LoVo (cell line): Measurements from ENCODE around the gene COQ10B.
"Not testable (repeated sequence)": the region's sequence is repeated elsewhere in the genome, so short reads cannot be mapped to it uniquely, and the experiment has no call there.

ENCODE experiments used
- DNase-seq: peaks from one replicate; pipeline ENCODE4 v3.0.0-alpha.2; 2016; ENCODE audit warnings: low spot score

Gene COQ10B

DNA sequence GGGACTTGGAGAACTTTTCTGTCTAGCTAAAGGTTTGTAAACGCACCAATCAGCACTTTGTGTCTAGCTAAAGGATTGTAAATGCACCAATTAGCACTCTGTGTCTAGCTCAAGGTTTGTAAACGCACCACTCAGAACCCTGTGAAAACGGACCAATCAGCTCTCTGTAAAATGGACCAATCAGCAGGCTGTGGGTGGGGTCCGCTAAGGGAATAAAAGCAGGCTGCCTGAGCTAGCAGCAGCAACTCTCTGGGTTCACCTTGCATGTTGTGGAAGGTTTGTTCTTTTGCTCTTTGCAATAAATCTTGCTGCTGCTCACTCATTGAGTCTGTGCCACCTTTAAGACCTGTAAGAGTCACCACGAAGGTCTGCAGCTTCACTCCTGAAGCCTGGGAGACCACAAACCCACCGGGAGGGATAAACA is 2.4 kb upstream of the COQ10B start:
- not testable (repeated sequence) for DNase-seq

DNA sequence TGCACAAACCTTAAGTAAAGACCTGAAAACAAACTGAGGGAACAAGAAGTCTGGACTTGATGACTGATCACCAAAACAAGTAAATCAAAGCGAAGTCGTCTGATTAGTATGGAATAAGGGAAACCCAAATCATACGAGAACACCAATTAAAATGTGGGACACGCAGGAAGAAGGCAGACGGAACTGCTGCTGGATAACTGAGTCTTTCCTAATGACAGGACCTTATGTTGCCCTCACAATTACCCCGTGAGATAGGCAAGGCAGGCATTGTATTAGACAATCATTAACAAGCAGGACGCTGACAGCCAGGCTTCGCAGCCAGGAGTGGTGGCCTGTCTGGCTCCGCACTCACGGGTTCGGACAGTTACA is 614 bp upstream of the COQ10B start:
- DNase-seq: no peak

DNA sequence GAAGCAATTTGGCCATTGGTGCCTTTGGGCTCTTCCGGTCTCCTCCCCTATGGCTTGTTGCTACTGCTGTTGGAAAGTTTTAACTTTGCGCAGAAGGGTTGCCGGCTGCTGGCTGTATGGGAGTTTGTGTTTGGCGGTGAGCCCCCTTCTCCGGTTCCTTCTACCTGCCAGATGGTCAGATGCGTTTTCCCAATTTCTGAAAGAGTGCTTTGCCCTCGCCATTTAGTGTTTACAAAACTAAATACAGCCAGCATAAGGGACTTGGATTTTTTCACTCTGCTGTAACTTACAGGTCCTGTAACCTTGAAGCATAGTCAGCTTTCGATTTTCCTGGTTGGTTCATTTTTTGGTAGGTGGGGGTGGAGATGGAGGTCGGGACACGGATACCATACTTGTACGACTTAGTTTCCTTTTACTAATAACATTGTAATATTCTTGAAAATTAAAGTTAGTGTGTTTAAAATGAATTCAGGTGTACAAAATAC is 604 bp downstream of the COQ10B start:
- peak; percentile 88 for DNase-seq

DNA sequence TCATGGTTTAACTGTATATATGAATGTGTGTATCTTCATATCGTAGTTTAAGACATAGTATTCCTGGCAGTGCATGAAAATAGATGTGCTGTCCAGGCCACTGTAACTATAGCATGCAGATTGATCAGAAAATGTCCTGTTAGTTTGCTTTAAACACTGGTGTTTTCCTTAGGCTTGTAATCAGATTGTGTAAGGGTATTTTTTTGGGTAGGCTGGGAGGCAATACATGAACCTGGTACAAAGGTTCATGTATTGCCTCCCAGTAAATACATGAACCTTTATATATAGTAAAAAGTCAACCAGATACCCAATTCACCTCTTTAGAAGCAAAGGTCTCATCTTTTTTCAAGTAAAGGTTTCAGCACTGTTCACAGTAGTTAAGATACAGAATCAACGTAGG is 1.6 kb downstream of the COQ10B start:
- no peak for DNase-seq

DNA sequence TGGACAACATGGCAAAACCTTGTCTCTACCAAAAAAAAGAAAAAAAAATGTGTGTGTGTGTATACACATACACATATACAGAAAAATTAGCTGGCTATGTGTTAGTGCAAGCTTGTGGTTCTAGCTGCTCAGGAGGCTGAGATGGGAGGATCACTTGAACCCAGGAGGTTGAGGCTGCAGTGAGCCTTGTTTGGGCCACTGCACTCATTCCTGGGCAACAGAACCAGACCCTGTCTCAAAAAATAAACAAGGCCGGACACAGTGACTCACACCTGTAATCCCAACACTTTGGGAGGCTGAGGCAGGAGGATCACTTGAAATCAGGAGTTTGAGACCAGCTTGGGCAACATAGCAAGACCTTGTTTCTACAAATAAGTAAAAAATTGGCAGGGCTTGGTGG is 2.1 kb downstream of the COQ10B start:
- no peak for DNase-seq

DNA sequence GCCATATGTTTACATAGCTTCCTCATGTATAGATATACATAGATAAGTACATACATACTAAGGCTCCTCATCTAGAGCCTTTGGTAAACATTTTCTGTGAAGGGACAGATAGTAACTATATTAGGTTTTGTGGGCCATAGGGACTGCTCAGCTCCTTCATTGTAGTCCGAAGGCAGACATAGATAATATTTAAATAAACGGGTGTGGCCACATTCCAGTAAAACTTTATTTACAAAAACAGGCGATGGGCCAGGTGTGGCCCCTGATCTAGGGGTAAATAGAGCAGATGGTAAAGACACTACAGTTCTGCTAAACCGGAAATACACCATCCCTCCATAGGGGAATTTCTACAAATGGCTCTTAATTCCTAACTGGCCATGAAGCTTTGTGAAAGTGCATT is 7.3 kb downstream of the COQ10B start:
- peak; percentile 46 for DNase-seq

DNA sequence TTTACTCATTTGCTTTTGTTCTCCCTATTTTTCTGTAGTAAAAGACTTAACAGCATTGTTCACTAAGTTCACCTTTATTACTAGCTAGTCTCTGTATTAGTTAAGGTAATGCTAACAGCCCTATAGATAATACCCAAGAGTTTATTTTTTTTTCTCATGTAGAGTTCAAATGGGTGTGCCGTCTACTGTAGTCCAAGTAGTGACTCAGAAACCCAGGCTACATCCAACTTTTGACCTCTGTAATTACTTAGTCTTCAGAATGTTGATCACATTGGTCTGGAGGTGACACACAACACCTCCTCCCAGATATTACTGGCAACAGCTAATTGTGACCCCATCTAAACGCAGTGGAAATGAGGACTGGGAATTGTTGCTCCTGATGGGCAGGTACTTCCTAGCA is 7.7 kb downstream of the COQ10B start:
- peak; percentile 61 for DNase-seq

DNA sequence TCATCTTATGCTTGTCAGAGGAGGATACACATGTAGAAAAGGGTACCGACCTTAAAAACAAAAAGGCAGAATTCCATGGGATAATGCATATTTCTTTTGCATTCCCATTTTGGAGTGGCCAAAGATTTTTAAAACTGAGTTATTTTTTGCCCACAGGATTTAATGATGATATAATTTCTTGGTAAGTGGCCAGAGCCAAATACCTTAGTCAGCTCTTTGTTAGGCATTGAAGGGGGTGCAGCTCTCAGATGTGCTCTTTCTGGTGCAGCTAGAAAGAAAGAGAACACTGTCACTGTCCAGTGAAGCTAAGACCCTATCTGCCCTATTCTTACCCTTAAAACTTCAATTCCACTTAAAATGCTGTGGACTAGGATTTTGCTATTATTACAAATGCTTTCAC is 10.8 kb downstream of the COQ10B start:
- DNase-seq: no peak

DNA sequence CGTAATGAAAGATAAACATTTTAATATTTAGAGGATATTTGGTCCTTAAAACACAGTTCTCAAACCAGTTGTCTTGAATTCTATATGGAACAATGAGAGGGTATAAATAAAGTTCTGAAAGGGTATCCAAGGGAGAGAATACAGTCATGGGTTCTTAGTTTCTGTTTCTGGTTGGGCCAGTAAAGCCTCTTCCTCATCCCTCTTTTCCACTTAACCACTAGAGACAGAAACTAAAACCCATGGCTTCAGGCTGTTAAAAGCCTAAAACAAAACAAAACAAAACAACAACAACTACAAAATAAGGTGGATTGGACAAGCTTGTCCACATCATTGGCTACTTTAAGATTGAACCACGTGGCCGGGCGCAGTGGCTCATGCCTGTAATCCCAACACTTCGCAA is 18.8 kb downstream of the COQ10B start:
- no peak for DNase-seq

DNA sequence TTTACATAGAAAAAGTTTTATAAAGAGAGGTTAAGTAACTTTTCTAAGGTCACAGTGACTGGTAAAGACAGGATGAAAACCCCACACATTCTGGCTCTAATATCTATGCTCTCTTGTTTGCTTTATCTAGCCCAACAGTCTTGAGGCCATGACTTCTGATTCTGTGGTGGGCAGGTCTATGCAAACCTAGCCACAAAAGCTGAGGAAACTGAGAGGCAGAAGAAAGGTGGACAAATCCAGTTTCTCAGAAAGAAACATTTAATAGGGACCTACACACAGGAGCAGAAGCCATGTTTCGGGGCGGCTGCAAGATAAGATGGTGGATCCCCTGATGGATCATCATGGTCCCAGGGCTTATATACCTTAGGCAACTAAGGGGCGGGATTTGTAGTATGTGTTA is 24.4 kb downstream of the COQ10B start:
- DNase-seq: no peak

DNA sequence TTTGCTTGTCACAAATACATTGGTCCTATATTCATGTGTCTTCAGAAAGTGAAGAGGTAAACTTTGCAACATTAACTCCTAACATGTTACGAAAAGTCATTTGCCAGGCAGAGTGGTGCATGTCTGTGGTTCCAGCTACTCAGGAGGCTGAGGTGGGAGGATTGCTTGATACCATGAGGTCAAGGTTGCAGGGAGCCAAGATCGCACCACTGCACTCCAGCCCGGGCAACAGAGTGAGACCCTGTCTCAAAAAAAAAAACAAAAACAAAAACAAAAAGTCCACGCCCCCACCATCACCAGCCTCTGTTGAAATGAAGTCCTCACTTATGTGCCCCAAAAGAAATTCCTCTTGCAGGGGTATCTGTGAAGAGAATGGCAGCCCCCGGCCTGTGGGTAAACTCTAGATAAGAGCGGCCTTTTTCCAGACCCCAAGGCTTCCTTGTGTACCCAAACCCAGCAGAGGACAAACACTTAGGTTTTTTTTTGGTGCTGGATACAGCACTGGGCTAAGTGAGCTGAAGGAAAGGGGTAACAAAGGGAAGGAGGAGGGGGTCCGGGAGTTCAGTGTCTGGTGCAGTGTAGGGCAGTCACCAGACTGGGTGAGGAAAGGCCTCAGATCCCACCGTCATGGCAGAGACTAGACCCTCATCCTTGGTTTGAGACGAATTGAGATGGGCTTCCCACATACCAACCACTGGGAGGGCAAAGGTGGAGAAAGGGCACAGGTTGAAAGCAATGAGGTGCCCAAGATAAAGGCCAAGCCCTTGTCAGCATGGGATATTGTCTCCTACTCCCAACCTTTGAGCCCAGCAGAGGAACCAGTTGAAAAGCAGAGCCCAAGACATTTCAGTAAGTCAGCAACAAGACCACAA is 27.0 kb downstream of the COQ10B start:
- DNase-seq: no peak

DNA sequence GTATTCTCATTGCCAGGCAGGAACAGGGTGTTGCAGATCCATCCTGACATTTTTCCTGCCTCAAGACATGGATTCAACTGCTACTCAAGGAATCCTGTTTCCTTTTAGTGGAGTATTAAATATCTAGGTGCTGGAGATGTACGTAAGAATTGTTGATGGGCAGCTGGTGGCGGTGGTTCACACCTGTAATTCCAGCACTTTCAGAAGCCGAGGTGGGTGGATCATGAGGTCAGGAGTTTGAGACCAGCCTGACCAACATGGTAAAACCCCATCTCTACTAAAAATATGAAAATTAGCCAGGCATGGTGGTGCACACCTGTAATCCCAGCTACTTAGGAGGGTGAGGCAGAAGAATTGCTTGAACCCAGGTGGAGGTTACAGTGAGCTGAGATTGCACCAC is 30.9 kb downstream of the COQ10B start:
- not testable (repeated sequence) for DNase-seq

DNA sequence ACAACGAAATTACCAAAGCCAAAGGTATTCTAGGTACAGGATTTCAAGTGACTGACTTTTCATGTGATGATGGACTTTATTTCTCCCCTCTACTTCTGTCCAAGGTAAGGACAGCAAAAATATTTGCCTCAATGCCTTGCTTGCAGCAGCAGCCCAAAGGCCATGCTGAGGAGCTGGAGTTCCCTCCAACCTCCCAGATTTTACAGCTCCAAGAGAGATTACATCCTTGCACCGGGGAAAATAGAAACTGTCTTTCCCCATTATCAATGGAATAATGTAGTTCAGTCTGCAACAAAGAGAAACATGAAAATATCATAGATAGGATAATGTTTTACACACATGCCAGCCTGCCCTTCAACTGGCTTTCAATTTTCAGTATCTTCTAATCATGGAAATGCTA is 32.8 kb downstream of the COQ10B start:
- no peak for DNase-seq

DNA sequence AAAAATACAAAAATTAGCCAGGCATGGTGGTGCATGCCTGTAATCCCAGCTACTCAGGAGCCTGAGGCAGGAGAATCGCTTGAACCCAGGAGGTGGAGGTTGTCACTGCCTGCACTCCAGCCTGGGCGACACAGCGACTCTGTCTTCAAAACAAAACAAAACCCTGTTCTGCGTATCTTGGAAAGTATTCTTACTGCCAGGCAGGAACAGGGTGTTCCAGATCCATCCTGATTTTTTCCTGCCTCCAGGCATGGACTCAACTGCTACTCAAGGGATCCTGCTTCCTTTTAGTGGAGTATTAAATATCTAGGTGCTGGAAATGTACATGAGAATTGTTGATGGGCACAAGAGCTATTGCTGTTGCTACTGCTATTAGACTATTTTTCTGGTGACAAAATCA is 34.0 kb downstream of the COQ10B start:
- no peak for DNase-seq

DNA sequence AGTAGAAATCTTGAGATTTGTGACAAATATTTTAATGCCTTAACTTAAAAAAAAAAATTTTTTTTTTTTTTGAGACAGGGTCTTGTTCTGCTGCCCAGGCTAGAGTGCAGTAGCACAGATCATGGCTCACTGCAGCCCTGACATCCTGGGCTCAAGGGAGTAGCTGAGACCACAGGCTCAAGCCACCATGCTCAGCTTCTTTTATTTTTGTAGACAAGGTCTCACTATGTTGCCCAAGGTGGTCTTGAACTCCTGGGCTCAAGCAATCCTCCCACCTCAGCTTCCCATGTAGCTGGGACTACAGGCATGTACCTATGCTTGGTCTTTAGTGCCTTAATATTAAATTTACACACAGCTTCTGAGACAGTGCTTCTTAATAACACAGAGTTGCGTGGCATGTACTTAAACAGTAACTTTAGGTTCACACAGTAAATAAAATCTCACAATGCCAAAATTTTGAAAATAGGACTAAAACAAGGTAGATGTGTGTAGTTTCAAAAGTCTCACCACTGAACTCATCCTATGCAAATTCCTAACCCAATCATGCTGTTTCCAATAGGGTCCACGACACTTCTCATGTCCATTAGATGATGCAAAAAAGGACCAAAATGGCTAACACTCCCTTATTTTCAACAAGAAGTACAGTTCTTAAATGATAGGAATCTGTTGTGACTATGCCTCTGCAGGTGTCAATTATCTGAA is 42.2 kb downstream of the COQ10B start:
- DNase-seq: no peak

DNA sequence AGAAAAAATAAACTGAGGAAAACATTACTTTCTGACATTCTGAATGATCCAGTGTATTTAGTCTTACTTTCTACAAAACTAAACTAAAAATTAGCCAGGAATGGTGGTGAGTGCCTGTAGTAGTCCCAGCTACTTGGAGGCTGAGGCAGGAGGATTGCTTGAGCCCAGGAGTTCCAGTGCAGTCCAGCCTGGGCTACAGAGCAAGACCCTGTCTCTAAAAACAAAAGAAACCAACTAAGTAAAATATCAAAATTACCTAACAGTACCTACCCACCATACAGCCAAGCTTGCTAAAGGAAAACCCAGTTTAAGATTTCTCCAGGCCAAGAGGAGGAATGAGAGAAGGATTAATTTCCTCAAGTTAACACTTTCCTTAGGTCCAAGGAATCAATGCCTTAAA is 43.3 kb downstream of the COQ10B start:
- DNase-seq: no peak

DNA sequence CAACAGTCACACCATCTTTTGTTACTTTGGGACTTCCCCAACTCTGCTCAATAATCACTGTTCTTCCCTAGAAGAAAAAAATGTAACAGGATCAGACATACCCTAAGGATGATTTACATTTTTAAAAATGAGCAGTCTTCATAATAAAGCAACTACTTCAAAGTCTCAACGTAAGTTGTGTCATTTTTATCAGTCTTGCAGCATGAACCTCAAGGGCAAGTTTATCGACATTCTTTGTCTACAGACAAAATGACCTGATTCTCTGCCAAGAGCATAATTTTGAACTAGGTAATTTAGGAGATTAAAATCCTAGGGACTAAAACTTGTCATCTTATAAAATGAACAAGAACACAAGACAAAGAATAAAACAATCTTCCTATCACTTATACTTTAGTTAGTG is 44.0 kb downstream of the COQ10B start:
- DNase-seq: no peak

DNA sequence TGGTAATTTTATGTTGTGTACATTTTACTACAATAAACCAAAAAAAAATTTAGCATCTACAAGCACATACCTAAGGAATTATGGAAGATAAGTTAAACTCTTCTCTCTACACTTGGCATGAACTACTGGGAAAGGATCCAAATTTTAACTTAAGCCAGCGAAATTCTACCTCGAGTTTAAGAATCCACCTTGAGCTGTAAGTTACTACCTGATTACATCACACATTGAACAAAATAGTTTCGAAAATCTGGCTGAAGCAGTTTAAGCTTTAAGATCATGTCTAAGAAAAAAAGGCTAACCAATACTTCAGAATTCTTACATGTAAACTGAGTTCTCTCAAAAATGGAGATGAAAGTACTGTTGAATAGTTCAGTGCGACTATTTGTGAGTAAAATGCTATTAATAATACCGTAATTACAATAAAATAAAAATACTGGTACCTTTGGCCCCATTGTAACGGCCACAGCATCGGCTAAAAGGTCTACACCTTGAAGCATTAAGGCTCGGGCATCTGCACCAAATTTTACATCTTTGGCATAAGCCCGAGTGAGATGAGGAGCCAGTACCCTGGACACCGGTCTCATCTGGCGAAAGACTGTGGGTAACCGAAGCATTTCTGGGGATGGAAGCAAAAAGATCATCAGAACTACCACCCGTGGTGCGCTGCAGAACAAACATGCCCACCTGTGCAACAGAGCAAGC is 45.0 kb downstream of the COQ10B start:
- no peak for DNase-seq

DNA sequence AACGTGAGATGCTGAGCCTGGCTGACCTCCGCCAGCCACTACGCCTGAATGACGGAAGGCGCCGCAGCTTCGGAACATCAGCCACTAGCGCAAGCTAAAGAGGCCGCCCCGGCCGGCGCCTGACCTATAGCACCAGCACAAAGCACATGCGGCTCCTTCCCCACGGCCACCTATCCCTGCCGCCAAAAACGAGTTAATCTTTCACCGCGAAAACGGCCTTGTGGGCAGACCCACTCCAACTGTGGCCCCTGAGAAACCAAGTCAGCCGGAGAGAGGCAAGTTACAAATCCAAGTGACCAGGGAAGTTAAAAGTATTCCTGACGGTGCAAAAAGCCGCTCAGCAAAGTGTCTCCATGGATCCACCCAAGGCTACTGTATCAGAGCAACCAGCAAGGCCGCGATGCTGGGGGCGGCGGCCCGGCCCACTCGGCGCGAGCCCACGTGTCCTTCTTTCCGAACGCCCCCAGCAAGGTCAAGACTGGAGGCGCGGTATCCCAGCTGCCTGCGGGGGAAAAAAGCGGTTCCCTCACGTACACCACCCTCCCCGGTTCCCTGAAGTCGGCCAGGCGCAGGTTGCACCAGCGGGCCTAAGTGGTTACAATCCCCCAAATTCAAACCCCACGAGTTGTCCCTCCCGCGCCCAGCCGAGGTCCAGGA is 45.7 kb downstream of the COQ10B start:
- DNase-seq: peak; percentile 40

DNA sequence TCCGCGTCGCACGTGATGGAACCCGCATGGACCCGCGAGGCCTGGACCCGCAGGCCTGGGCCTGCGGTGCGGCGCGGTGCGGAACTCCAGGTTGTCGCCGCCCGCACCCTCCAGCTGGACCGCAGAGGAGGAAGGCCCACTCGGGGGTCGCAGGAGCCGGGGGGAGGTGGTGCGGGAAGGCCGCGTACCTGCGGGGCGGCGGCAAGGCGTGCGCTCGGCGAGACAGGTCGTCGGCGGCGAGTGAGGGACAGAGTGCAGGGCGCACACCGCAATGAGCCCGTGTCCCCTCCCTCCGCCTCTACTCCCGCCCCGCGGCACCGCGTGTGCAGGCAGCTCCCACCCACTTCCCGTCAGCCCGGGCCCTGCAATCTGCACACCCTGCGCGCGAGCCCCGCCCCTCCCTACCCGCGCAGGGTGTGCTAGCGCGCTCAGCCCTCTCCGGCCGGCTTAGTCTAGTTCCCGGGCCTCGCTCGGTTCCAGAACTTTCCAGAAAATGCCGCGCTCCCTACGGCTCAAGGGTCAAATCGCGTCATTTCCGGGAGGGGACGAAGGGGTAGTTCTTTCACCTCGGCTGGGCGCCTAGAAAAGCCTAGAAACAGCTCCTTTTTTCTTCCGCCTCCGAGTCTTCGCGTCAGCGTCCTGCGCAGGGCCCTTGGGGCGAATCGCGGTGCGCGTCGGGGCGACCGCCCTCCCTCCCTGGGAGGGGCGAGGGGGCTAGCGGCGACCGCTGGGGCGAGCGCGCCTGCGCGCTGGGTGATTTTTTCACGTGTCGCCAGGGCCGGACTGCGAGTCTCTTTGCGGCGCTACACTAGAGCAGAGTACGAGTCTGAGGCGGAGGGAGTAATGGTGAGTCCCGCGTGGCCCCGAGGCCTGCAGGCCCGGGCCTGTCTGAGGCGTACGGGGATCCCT is 46.5 kb downstream of the COQ10B start, which contains the start of the genes HSPD1 and HSPE1:
HSPD1 (minus strand) TSS at position 247 of the 909 bp plus-strand sequence. CDS start 992 bp downstream, outside the sequence.
HSPE1 (plus strand) TSS at position 786 of the 909 bp plus-strand sequence; CDS start at position 844, 58 bp downstream.
- DNase-seq: peak; percentile 98
